ENCODE data around the gene INO80E.

DNA sequence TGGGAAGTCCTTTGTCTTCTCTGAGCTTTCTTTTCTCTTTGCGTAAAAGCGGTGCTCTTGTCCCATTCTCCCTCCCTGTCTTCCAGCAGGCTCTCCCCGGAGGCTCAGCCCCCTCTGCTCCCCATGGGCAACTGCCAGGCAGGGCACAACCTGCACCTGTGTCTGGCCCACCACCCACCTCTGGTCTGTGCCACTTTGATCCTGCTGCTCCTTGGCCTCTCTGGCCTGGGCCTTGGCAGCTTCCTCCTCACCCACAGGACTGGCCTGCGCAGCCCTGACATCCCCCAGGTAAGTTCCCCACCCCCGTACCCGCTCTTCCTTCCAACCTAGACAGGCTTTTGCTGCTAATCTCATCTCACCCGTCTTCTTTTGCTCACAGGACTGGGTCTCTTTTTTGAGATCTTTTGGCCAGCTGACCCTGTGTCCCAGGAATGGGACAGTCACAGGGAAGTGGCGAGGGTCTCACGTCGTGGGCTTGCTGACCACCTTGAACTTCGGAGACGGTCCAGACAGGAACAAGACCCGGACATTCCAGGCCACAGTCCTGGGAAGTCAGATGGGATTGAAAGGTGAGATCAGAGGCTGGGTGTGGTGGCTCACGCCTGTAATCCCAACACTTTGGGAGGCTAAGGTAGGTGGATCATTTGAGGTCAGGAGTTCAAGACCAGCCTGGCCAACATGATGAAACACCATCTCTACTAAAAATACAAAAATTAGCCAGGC, 32.9 kb upstream of the INO80E start:
- TF ChIP-seq, protein P1, sequence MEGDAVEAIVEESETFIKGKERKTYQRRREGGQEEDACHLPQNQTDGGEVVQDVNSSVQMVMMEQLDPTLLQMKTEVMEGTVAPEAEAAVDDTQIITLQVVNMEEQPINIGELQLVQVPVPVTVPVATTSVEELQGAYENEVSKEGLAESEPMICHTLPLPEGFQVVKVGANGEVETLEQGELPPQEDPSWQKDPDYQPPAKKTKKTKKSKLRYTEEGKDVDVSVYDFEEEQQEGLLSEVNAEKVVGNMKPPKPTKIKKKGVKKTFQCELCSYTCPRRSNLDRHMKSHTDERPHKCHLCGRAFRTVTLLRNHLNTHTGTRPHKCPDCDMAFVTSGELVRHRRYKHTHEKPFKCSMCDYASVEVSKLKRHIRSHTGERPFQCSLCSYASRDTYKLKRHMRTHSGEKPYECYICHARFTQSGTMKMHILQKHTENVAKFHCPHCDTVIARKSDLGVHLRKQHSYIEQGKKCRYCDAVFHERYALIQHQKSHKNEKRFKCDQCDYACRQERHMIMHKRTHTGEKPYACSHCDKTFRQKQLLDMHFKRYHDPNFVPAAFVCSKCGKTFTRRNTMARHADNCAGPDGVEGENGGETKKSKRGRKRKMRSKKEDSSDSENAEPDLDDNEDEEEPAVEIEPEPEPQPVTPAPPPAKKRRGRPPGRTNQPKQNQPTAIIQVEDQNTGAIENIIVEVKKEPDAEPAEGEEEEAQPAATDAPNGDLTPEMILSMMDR (IDR thresholded peaks at IDR 0.05; ENCODE audit: extremely low read depth in 1 of 2, insufficient read depth in 1 of 2, low read depth in 1 of 2, low read length in 2 of 2), result no peak
- TF ChIP-seq POLR2A (IDR thresholded peaks at IDR 0.05; ENCODE audit: low read depth, low read length) (no peak), EZH2 (IDR thresholded peaks at IDR 0.05; ENCODE audit: borderline replicate concordance, low read depth, low read length, severe bottlenecking) (no peak), FOS (IDR thresholded peaks at IDR 0.05; ENCODE audit: borderline replicate concordance, insufficient read depth, low read length) (no peak), POLR2AphosphoS5 (IDR thresholded peaks at IDR 0.05; ENCODE audit: insufficient read depth, low read depth, low read length) (no peak), MYC (IDR thresholded peaks at IDR 0.05; ENCODE audit: low read depth, low read length) (no peak), GATA2 (IDR thresholded peaks at IDR 0.05; ENCODE audit: insufficient read depth, insufficient read length, low read depth, low read length) (no peak), JUN (IDR thresholded peaks at IDR 0.05; ENCODE audit: borderline replicate concordance, insufficient read depth, insufficient read length, low read depth) (no peak)
- TF ChIP-seq, protein P2, sequence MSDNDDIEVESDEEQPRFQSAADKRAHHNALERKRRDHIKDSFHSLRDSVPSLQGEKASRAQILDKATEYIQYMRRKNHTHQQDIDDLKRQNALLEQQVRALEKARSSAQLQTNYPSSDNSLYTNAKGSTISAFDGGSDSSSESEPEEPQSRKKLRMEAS (IDR thresholded peaks at IDR 0.05; ENCODE audit: insufficient read depth, insufficient read length), result no peak

All from endothelial cell of umbilical vein (primary cell).